SK-N-MC (cell line): Measurements from ENCODE around the gene ZNF628.

Experiments used
- DNase-seq: peaks from one replicate; pipeline ENCODE4 v3.0.0-alpha.2; 2011; ENCODE audit warnings: low read depth, low spot score
- H3K27ac ChIP-seq: fragments of 200-600 bp; sonication (generic); 2 replicates; pipeline ENCODE4 v1.5.1; 2016; ENCODE audit warnings: mixed run types
- H3K36me3 ChIP-seq: fragments of 200-600 bp; sonication (generic); 2 replicates; pipeline ENCODE4 v1.6.1; 2017; ENCODE audit warnings: antibody characterized with exemption, low read length, mixed read lengths; ENCODE audit not compliant: insufficient read depth
- H3K4me3 ChIP-seq: fragments of 200-600 bp; sonication (generic); 2 replicates; pipeline ENCODE4 v1.5.1; 2016
- H3K9ac ChIP-seq: fragments of 200-600 bp; sonication (generic); 2 replicates; pipeline ENCODE4 v1.8.0; 2017; ENCODE audit warnings: mixed run types, mixed read lengths; ENCODE audit not compliant: insufficient read length
- H3K9me3 ChIP-seq: fragments of 200-600 bp; sonication (generic); 2 replicates; pipeline ENCODE4 v1.6.1; 2017; ENCODE audit warnings: low read depth, mild to moderate bottlenecking, antibody characterized with exemption, low read length, moderate library complexity, mixed read lengths
- EZH2 ChIP-seq: fragments of 200-600 bp; sonication (generic); IDR thresholded peaks from one replicate; pipeline ENCODE4 v1.6.1; 2017; ENCODE audit warnings: antibody characterized with exemption
- FOXP2 ChIP-seq: optimal IDR thresholded peaks from 2 replicates; pipeline ENCODE3; 2011; ENCODE audit warnings: mild to moderate bottlenecking, moderate library complexity; ENCODE audit not compliant: insufficient read depth; ENCODE audit errors: extremely low read length, control extremely low read depth
- POLR2AphosphoS5 ChIP-seq: IDR thresholded peaks from 2 replicates; pipeline ENCODE4 v1.6.1; 2012; ENCODE audit warnings: mild to moderate bottlenecking, low read depth, low read length, borderline replicate concordance

The ZNF628 gene

DNA sequence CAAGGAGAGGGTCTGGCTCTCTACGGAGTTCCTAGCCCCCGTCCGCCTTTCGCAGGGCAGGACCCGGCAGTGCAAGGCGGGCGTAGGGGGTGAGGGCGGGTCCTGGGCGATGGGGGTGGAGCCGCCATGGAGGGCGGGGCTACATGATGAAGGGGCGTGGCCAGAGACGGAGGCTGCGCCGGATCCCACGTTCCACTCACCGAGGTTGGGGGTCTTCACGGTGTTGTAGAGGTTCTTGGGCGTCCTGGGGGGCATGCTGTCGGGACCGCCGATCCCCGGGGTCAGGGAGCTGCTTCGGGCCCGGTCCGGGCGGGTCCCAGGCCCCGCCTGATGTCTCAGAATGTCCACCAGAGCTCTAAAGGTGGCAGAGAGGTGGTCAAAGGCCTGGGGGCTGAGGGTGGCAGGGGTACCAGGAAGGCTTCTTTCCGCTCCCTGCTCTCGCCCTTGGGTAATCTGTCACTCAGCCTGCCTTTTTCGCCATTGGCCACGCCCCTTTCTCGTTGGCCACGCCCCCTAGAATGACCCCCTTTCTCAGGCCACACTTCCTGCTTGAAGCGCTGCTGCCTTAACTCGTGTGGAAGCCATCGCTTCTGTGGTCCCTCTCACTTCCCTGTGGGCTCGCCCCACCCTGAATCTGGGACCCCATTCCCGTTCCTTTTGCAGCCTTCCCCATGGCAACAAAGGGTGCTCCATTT is 35.9 kb upstream of the ZNF628 start:
- Histone ChIP-seq H3K36me3 (no peaks in the 10 kb centered on the region), H3K27ac (no peak overlapping the region), H3K9ac (no peak overlapping the region), H3K9me3 (no peaks in the 10 kb centered on the region), H3K4me3 (peak overlapping the region; percentile 63)
- TF ChIP-seq EZH2 = no peak
- TF ChIP-seq FOXP2 = no peak
- no peak for TF ChIP-seq POLR2AphosphoS5
- no peak for DNase-seq

DNA sequence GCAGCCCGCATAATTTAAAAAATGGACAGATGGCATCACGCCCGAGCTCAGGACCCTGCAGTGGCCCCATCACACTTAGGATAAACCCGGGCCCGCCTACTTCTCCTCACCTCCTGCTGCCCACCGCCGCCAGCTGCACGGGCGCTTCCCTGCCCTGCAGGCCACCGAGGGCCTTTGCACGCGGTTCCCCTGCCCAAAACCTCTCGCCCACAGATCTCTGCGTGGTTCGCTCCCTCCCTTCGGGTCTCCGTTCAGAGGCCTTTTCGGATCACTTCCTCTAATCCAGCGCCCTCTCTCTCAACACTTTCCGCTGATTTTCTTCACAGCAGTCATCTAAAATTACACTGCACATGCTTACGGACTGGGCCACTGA is 35.1 kb upstream of the ZNF628 start:
- Histone ChIP-seq H3K27ac (no peak overlapping the region), H3K4me3 (no peak overlapping the region), H3K9ac (no peak overlapping the region), H3K9me3 (no peaks in the 10 kb centered on the region), H3K36me3 (no peaks in the 10 kb centered on the region)
- no peak for TF ChIP-seq POLR2AphosphoS5
- no peak for TF ChIP-seq EZH2
- TF ChIP-seq FOXP2 = no peak
- no peak for DNase-seq

- DNase-seq = no peak
- H3K9ac ChIP-seq = no peak overlapping the region
- TF ChIP-seq FOXP2 (no peak), POLR2AphosphoS5 (no peak), EZH2 (no peak)
- H3K4me3 ChIP-seq = 0 out of 2 replicates have a peak overlapping the region, but pooled peaks have one; percentile 18
- no peaks in the 10 kb centered on the region for H3K9me3 ChIP-seq
- no peak overlapping the region for H3K27ac ChIP-seq
- no peaks in the 10 kb centered on the region for H3K36me3 ChIP-seq
Observed at GRCh38 chr19:55441692-55442321, 34.6 kb upstream of the ZNF628 start.

DNA sequence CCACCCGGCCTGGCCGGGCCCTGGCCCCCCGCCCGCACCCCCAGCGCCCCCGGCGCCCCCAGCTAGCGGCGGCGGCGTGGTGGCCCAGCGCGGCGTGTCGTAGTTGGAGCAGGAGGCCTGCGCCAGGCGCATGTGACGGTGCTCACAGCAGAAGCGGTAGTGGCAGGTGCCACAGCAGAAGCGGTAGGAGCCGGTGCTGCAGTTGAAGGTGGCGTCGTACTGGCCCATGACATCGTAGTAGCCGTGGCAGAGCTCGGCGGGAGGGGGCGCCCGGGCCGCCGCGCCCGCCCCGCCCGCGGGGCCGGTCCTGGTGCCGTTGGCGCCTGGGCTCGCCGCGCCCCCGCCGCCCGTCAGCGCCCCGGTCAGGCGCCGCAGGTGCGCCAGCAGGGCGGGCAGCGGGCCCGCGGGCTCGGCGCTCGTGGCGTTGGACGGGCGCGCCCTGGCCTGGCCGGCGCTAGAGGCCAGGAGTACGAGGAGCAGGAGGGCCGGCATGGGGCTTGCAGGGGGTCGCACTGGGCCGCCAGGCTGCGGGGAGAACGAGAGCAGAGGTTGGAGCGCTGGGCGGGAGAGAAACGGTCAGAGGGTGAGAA is 34.0 kb upstream of the ZNF628 start:
- no peaks in the 10 kb centered on the region for H3K36me3 ChIP-seq
- no peak overlapping the region for H3K4me3 ChIP-seq
- H3K9me3 ChIP-seq = no peaks in the 10 kb centered on the region
- TF ChIP-seq FOXP2 = no peak
- no peak for TF ChIP-seq POLR2AphosphoS5
- TF ChIP-seq EZH2 = no peak
- H3K27ac ChIP-seq = no peak overlapping the region
- no peak overlapping the region for H3K9ac ChIP-seq
- DNase-seq = no peak

- Histone ChIP-seq H3K9ac (no peak within 1 kb of the TSS), H3K9me3 (no peaks in the 10 kb centered on the region), H3K4me3 (peak within 1 kb of the TSS; percentile 40; the same call in 1 of the 2 replicates), H3K27ac (no peak within 1 kb of the TSS), H3K36me3 (no peaks in the 10 kb centered on the region)
- no peak for DNase-seq
- TF ChIP-seq FOXP2 = no peak
- TF ChIP-seq POLR2AphosphoS5 = no peak
- no peak for TF ChIP-seq EZH2
Observed at GRCh38 chr19:55443045-55443823, 33.2 kb upstream of the ZNF628 start, which contains the start of gene SHISA7. Gene SHISA7, minus strand, starts transcription at chr19:55443300. Its CDS starts 437 bp downstream, at chr19:55442863.

DNA sequence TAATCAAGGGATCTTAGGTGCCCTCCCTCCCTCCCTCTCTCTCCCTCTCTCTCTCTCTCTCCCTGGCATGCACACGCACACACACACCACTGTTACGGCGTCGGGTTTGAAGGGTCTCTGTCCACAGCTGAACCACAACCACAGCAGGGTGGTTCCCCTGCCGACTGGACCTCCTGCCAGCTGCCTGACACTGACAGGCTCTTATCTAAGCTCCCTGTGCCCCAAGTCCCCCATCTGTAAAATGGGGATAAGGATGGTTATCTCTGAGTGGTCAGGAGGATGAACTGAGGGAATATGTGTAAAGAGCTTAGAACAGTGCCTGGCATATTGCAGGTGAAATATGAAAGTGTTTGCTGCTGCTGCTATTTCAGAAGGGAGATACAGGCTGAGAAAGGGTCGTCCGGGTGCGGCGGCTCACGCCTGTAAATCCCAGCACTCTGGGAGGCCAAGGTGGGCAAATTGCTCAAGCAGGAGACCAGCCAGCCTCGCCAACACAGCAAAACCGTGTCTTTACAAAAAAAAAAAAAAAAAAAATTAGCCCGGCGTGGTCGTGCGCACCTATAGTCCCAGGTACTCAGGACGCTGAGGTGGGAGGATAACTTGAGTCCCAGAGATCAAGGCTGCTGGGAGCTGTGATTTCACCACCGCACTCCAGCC is 32.5 kb upstream of the ZNF628 start:
- no peak overlapping the region for H3K9ac ChIP-seq
- TF ChIP-seq EZH2 = no peak
- no peak for TF ChIP-seq POLR2AphosphoS5
- no peak for TF ChIP-seq FOXP2
- no peak overlapping the region for H3K27ac ChIP-seq
- no peak for DNase-seq
- H3K36me3 ChIP-seq = no peaks in the 10 kb centered on the region
- no peaks in the 10 kb centered on the region for H3K9me3 ChIP-seq
- no peak overlapping the region for H3K4me3 ChIP-seq

- no peak overlapping the region for H3K9ac ChIP-seq
- H3K27ac ChIP-seq = no peak overlapping the region
- no peak overlapping the region for H3K4me3 ChIP-seq
- H3K36me3 ChIP-seq = no peaks in the 10 kb centered on the region
- TF ChIP-seq EZH2 (no peak), FOXP2 (no peak), POLR2AphosphoS5 (no peak)
- DNase-seq = no peak
- no peaks in the 10 kb centered on the region for H3K9me3 ChIP-seq
Observed at GRCh38 chr19:55444646-55445045, 31.8 kb upstream of the ZNF628 start.
